Measurements from ENCODE around the gene CIT. TPM values are rescaled to one million over a fixed set of nuclear protein-coding genes. Genes with fewer than 3 reads are reported as not detected.
A peak's percentile ranks its signal among the peaks of the same experiment; 100 is the strongest.

The CIT gene
- total and polyA plus RNA-seq, 9 donors, result 0.39 to 3.6 (median 1.7) TPM

GRCh38 chr12:119804011-119804641, 73.0 kb downstream of the CIT start:
- no peaks in the 10 kb centered on the region for H3K36me3 ChIP-seq
- H3K27ac ChIP-seq, result no peak overlapping the region
- H3K9me3 ChIP-seq, result no peaks in the 10 kb centered on the region
- H3K27me3 ChIP-seq, result no peaks in the 10 kb centered on the region
- intact Hi-C loops (cut with DNase I), result no loop called here
- peaks cover 4% of the 10 kb centered on the region for H3K4me1 ChIP-seq (ENCODE audit: insufficient read depth)
- H3K4me3 ChIP-seq, result no peak overlapping the region
- DNase-seq, result peak in 1 of 5 donors; percentile 33
- TF ChIP-seq EP300 (IDR thresholded peaks at IDR 0.05), result no peak
- WGBS, 3 donors, result 8 to 17% (median 10%) methylated on average over 29 to 32 of the region's 32 CpGs

DNA sequence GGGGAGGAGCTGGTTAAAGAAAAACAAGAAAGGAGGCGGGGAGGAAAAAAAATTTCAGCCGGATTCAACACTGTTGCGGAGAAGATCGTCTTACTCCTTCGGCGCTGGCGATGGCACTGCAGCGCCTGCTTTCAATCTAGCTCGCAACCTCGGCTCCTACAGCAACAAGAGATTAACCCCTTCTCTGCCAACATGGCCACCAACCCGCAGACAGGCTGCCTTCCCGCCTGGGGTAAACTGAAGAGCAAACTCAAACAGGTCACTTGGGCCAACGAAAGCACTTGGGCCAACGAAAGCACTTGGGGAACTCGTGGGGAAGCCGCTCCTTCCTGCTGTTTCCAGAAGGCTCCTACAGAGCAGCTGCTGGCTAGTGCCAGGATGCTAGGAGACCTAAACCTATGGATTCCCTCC, 73.7 kb downstream of the CIT start:
- TF ChIP-seq POLR2A (IDR thresholded peaks at IDR 0.05) (no peak), EP300 (IDR thresholded peaks at IDR 0.05) (no peak)
- TF ChIP-seq, protein P1, sequence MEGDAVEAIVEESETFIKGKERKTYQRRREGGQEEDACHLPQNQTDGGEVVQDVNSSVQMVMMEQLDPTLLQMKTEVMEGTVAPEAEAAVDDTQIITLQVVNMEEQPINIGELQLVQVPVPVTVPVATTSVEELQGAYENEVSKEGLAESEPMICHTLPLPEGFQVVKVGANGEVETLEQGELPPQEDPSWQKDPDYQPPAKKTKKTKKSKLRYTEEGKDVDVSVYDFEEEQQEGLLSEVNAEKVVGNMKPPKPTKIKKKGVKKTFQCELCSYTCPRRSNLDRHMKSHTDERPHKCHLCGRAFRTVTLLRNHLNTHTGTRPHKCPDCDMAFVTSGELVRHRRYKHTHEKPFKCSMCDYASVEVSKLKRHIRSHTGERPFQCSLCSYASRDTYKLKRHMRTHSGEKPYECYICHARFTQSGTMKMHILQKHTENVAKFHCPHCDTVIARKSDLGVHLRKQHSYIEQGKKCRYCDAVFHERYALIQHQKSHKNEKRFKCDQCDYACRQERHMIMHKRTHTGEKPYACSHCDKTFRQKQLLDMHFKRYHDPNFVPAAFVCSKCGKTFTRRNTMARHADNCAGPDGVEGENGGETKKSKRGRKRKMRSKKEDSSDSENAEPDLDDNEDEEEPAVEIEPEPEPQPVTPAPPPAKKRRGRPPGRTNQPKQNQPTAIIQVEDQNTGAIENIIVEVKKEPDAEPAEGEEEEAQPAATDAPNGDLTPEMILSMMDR (IDR thresholded peaks at IDR 0.05), result no peak
- no peak overlapping the region for H3K27ac ChIP-seq
- intact Hi-C loops (cut with DNase I), result no loop called here
- no peaks in the 10 kb centered on the region for H3K27me3 ChIP-seq
- no peaks in the 10 kb centered on the region for H3K9me3 ChIP-seq
- WGBS, 3 donors, result 5 to 11% (median 10%) methylated on average over 16 of the region's 16 CpGs
- no peak overlapping the region for H3K4me3 ChIP-seq
- no peaks in the 10 kb centered on the region for H3K36me3 ChIP-seq
- DNase-seq, result peak in 2 of 5 donors; percentile 20 to 32
- H3K4me1 ChIP-seq (ENCODE audit: insufficient read depth), result peaks cover 4% of the 10 kb centered on the region

GRCh38 chr12:119802472-119802871, 74.6 kb downstream of the CIT start:
- Histone ChIP-seq H3K27ac (no peak overlapping the region), H3K4me3 (no peak overlapping the region), H3K4me1 (ENCODE audit: insufficient read depth) (peaks cover 4% of the 10 kb centered on the region), H3K27me3 (no peaks in the 10 kb centered on the region), H3K9me3 (no peaks in the 10 kb centered on the region), H3K36me3 (no peaks in the 10 kb centered on the region)
- intact Hi-C loops (cut with DNase I), result no loop called here
- DNase-seq, result no peak
- WGBS, 3 donors, result 43 to 50% (median 44%) methylated on average over 4 of the region's 4 CpGs
- TF ChIP-seq, protein P1 (IDR thresholded peaks at IDR 0.05), result no peak
- TF ChIP-seq POLR2A (IDR thresholded peaks at IDR 0.05) (no peak), EP300 (IDR thresholded peaks at IDR 0.05) (no peak)

DNA sequence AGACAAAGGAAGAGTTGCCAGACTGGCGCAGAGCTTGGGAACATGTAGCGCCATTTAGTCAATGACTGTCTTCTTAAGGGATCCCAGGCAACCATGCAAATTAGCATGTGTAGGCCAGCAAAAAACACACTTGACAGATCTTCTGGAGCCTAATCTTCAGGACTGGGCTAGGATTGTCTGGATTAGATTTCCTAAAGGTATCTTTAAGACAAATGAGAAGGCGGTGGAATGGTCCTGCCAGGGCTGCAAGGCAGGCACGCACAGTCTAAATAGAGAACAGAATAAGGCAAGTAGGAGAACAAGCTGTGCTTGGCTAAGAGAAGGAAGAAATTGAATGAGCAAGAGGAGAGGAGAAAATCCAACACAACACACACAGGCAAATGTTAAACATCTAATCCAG, 80.0 kb downstream of the CIT start:
- H3K9me3 ChIP-seq, result no peaks in the 10 kb centered on the region
- no peaks in the 10 kb centered on the region for H3K4me1 ChIP-seq (ENCODE audit: insufficient read depth)
- intact Hi-C loops (cut with DNase I), result no loop called here
- H3K36me3 ChIP-seq, result no peaks in the 10 kb centered on the region
- DNase-seq, result no peak
- no peak overlapping the region for H3K27ac ChIP-seq
- H3K4me3 ChIP-seq, result no peak overlapping the region
- TF ChIP-seq POLR2A (IDR thresholded peaks at IDR 0.05) (no peak), EP300 (IDR thresholded peaks at IDR 0.05) (no peak)
- TF ChIP-seq, protein P1 (IDR thresholded peaks at IDR 0.05), result no peak
- WGBS, 3 donors, result 94 to 97% (median 97%) methylated on average over 4 of the region's 4 CpGs
- H3K27me3 ChIP-seq, result no peaks in the 10 kb centered on the region

DNA sequence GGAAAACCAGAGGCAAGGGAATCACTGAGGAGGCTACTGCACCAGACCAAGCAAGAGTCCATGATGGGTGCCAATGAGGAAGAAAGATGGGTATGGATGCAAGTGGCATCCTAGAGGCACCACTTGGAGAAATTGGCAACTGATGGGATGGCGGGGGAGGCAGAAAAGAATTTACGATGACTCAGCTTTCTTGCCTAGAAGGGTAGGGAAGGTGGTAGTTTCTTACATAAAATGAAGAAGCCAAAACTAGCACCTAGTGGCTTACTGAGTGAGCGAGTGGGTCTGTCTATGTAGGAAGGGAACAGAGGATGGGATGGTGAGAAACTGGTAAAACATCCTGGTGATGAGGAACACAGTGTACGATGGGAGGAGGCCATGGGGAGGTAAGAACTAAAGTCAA, 80.8 kb downstream of the CIT start:
- TF ChIP-seq EP300 (IDR thresholded peaks at IDR 0.05) (no peak), POLR2A (IDR thresholded peaks at IDR 0.05) (no peak)
- TF ChIP-seq, protein P1 (IDR thresholded peaks at IDR 0.05), result no peak
- WGBS, 3 donors, result 95 to 98% (median 96%) methylated on average over 4 of the region's 4 CpGs
- Histone ChIP-seq H3K27me3 (no peaks in the 10 kb centered on the region), H3K9me3 (no peaks in the 10 kb centered on the region), H3K36me3 (no peaks in the 10 kb centered on the region), H3K4me1 (ENCODE audit: insufficient read depth) (no peaks in the 10 kb centered on the region), H3K4me3 (no peak overlapping the region), H3K27ac (no peak overlapping the region)
- no peak for DNase-seq
- intact Hi-C loops (cut with DNase I), result no loop called here
